HepG2 (cell line): Measurements from ENCODE around the gene MST1. TPM values are rescaled to one million over a fixed set of nuclear protein-coding genes. Genes with fewer than 3 reads are reported as not detected.

Source experiments
- ATAC-seq: fragments of 200-7000 bp; cut with Tn5 transposase; 3 replicates; pipeline ENCODE4 v1.9.1; 2020; ENCODE audit warnings: mild to moderate bottlenecking, moderate library complexity
- BruUV-seq: library from RNA; stranded (reverse); fragments of 400-500 nt; replicated peaks from 2 replicates; lab custom pipeline; 2021; lab: Mats Ljungman, UMichigan
- CTCF ChIA-PET: fragments of 300-600 bp; formaldehyde crosslinking; extraction: SDS; loops from one replicate; lab custom pipeline; 2021; ENCODE audit warnings: low total read pairs, inconsistent platforms, low intra/inter-chr PET ratio; lab: Yijun Ruan, JAX
- POLR2A ChIA-PET: fragments of 350-600 bp; sonication (Branson Sonifier 250); formaldehyde crosslinking; loops from one replicate; lab custom pipeline; 2020; ENCODE audit warnings: antibody characterized with exemption, inconsistent platforms; lab: Yijun Ruan, JAX
- DNase-seq: peaks from one replicate; pipeline ENCODE4 v3.0.0-alpha.2; 2015; ENCODE audit warnings: low spot score
- FAIRE-seq: peaks from 3 replicates; lab custom pipeline; 2011; peaks lifted over from hg19 to GRCh38; lab: Jason Lieb, UNC
- H2AFZ ChIP-seq: one replicate; pipeline ENCODE4 v1.6.1; 2011; ENCODE audit warnings: low read length, inconsistent platforms
- H3K27ac ChIP-seq: fragments of 300-600 bp; 3 replicates; pipeline ENCODE4 v1.8.0; 2011; ENCODE audit warnings: mixed run types, mild to moderate bottlenecking, mixed read lengths, low read length, inconsistent platforms; ENCODE audit not compliant: insufficient read depth; ENCODE audit errors: extremely low read length
- H3K27me3 ChIP-seq, 2 experiments: fragments of 200-600 bp in 1 of 2; 2 replicates in 1 of 2; 3 replicates in 1 of 2; pipeline versions ENCODE4 v1.6.0 to v1.8.0; 2011; ENCODE audit warnings: low read length in 2 of 2, mild to moderate bottlenecking in 2 of 2, moderate library complexity in 2 of 2, inconsistent platforms in 1 of 2; ENCODE audit not compliant: insufficient read depth in 2 of 2, control insufficient read depth in 1 of 2
- H3K36me3 ChIP-seq, 2 experiments: fragments of 200-600 bp in 1 of 2; replicated peaks in 1 of 2; 2 replicates in 1 of 2; 3 replicates in 1 of 2; pipeline versions ENCODE4 v1.5.1 to v1.8.0; 2011; ENCODE audit warnings: low read length in 2 of 2, inconsistent platforms in 1 of 2; ENCODE audit not compliant: insufficient read depth in 2 of 2, control insufficient read depth in 1 of 2
- H3K4me1 ChIP-seq: 2 replicates; pipeline ENCODE4 v1.5.1; 2012; ENCODE audit warnings: low read length, inconsistent platforms; ENCODE audit not compliant: insufficient read depth
- H3K4me2 ChIP-seq: 2 replicates; pipeline ENCODE4 v1.6.0; 2011; ENCODE audit warnings: low read depth, low read length, inconsistent platforms
- H3K4me3 ChIP-seq, 3 experiments: fragments of 200-600 bp in 1 of 3; sonication (generic), shearing (Covaris generic) in 1 of 3; replicated peaks in 1 of 3; 2 replicates each; pipeline ENCODE4 v1.5.1; 2011 to 2016; ENCODE audit warnings: low read length in 3 of 3, inconsistent platforms in 2 of 3, low read depth in 2 of 3, mild to moderate bottlenecking in 2 of 3, control low read depth in 1 of 3, mixed read lengths in 1 of 3; ENCODE audit not compliant: insufficient read depth in 1 of 3
- H3K79me2 ChIP-seq: one replicate; pipeline ENCODE4 v1.6.1; 2011; ENCODE audit warnings: low read length, inconsistent platforms; ENCODE audit not compliant: insufficient read depth
- H3K9ac ChIP-seq: 2 replicates; pipeline ENCODE4 v1.6.0; 2011; ENCODE audit warnings: mild to moderate bottlenecking, low read depth, low read length, inconsistent platforms; ENCODE audit not compliant: insufficient read depth
- H3K9me3 ChIP-seq: 2 replicates; pipeline ENCODE4 v1.5.1; 2012; ENCODE audit warnings: mild to moderate bottlenecking, low read length
- H4K20me1 ChIP-seq: 2 replicates; pipeline ENCODE4 v1.6.0; 2011; ENCODE audit warnings: inconsistent platforms, mild to moderate bottlenecking, low read length, moderate library complexity; ENCODE audit not compliant: insufficient read depth
- AGO2 ChIP-seq: fragments of 200-400 bp; formaldehyde crosslinking; optimal IDR thresholded peaks from 2 replicates; pipeline ENCODE3; 2017; ENCODE audit warnings: mild to moderate bottlenecking, low read depth, low read length, moderate library complexity
- IKZF1 ChIP-seq: fragments of 450-650 bp; IDR thresholded peaks from 2 replicates; pipeline ENCODE4 v1.7.1; 2016
- MEIS1 ChIP-seq: sonication (generic); formaldehyde crosslinking; IDR thresholded peaks from 2 replicates; pipeline ENCODE4 v1.9.0; 2021; ENCODE audit warnings: mild to moderate bottlenecking, missing genetic modification reagents, moderate library complexity, borderline replicate concordance
- MTERF4 ChIP-seq: sonication (generic); formaldehyde crosslinking; IDR thresholded peaks from 2 replicates; pipeline ENCODE4 v1.8.0; 2023; ENCODE audit warnings: mild to moderate bottlenecking, missing genetic modification reagents
- MXD3 ChIP-seq: IDR thresholded peaks from 2 replicates; pipeline ENCODE4 v1.6.1; 2016; ENCODE audit warnings: mild to moderate bottlenecking, missing biosample characterization, missing genetic modification reagents
- POLR2AphosphoS2 ChIP-seq: IDR thresholded peaks from 2 replicates; pipeline ENCODE4 v1.6.1; 2011; ENCODE audit warnings: low read depth, low read length, improper control_type of control experiment
- RBFOX2 ChIP-seq: fragments of 200-400 bp; formaldehyde crosslinking; IDR thresholded peaks from 2 replicates; pipeline ENCODE4 v1.6.1; 2017; ENCODE audit warnings: low read depth, mild to moderate bottlenecking, low read length
- ZBTB38 ChIP-seq: sonication (generic); formaldehyde crosslinking; IDR thresholded peaks from 2 replicates; pipeline ENCODE4 v1.5.1; 2020; ENCODE audit warnings: mild to moderate bottlenecking, missing genetic modification reagents
- ZC3H13 ChIP-seq: sonication (generic); formaldehyde crosslinking; IDR thresholded peaks from 2 replicates; pipeline ENCODE4 v1.8.1; 2023; ENCODE audit warnings: mild to moderate bottlenecking, missing genetic modification reagents, moderate library complexity
- ZNF180 ChIP-seq: sonication (generic); formaldehyde crosslinking; IDR thresholded peaks from 2 replicates; pipeline ENCODE4 v1.4.0; 2020; ENCODE audit warnings: low read depth, missing genetic modification reagents, borderline replicate concordance
- ZNF614 ChIP-seq: IDR thresholded peaks from 2 replicates; pipeline ENCODE4 v1.6.1; 2018; ENCODE audit warnings: missing biosample characterization, missing genetic modification reagents, inconsistent platforms, borderline replicate concordance
- WGBS: methylation state at CpG from one replicate; pipeline ENCODE4 v1.1.6; 2017; ENCODE audit warnings: low lambda C conversion rate; 5-methylcytosine and 5-hydroxymethylcytosine counted together
- in situ Hi-C: cut with HindIII; loops from 2 replicates; pipeline ENCODE4 v1.10.0; 2017; ENCODE audit warnings: low pct_unique_long_range_greater_than_20kb; ENCODE audit not compliant: extremely low pct_ligation_motif_present
- intact Hi-C: fragments of 100-400 bp; cut with micrococcal nuclease; formaldehyde crosslinking; loops from one replicate; pipeline ENCODE4 v1.10.0; 2022; ENCODE audit not compliant: unreplicated experiment
- polyA plus RNA-seq, 8 experiments: library from polyadenylated mRNA; depleted of rRNA in 3 of 8; stranded (reverse) in 7 of 8; unstranded in 1 of 8; fragments of >200 nt; fragmentation: Illumina TruSeq in 4 of 8; extraction: Trizol in 4 of 8; gene quantifications; 2 replicates each; pipeline versions ENCODE4 v1.2.1 to v1.2.3, GENCODE V29; 2011 to 2016; ENCODE audit warnings: low read depth in 4 of 8, missing spikeins in 1 of 8, mixed read lengths in 1 of 8; ENCODE audit not compliant: insufficient read depth in 1 of 8
- total RNA-seq, 5 experiments: library from RNA; depleted of rRNA; stranded (reverse); fragments of >200 nt; fragmentation: Illumina TruSeq; extraction: Trizol; gene quantifications; 2 replicates each; pipeline ENCODE4 v1.2.3, GENCODE V29; 2016; ENCODE audit warnings: low read depth in 1 of 5
- TF ChIP-seq, protein P1 (sequence below): sonication (generic); formaldehyde crosslinking; IDR thresholded peaks from 2 replicates; pipeline ENCODE4 v1.8.1; 2022; ENCODE audit warnings: mild to moderate bottlenecking, missing genetic modification reagents
- TF ChIP-seq, protein P2 (sequence below): sonication (generic); formaldehyde crosslinking; IDR thresholded peaks from 2 replicates; pipeline ENCODE4 v1.8.1; 2022; ENCODE audit warnings: low read depth, mild to moderate bottlenecking, missing genetic modification reagents
- TF ChIP-seq, protein P3 (sequence below): sonication (generic); formaldehyde crosslinking; IDR thresholded peaks from 2 replicates; pipeline ENCODE4 v1.9.0; 2022; ENCODE audit warnings: missing genetic modification reagents, mild to moderate bottlenecking, borderline replicate concordance

Gene MST1
- total and polyA plus RNA-seq, 2 of the 13 experiments (the other 11 are each of a cell fraction or from before 2014, with no cell fraction given): 189 to 452 TPM

DNA sequence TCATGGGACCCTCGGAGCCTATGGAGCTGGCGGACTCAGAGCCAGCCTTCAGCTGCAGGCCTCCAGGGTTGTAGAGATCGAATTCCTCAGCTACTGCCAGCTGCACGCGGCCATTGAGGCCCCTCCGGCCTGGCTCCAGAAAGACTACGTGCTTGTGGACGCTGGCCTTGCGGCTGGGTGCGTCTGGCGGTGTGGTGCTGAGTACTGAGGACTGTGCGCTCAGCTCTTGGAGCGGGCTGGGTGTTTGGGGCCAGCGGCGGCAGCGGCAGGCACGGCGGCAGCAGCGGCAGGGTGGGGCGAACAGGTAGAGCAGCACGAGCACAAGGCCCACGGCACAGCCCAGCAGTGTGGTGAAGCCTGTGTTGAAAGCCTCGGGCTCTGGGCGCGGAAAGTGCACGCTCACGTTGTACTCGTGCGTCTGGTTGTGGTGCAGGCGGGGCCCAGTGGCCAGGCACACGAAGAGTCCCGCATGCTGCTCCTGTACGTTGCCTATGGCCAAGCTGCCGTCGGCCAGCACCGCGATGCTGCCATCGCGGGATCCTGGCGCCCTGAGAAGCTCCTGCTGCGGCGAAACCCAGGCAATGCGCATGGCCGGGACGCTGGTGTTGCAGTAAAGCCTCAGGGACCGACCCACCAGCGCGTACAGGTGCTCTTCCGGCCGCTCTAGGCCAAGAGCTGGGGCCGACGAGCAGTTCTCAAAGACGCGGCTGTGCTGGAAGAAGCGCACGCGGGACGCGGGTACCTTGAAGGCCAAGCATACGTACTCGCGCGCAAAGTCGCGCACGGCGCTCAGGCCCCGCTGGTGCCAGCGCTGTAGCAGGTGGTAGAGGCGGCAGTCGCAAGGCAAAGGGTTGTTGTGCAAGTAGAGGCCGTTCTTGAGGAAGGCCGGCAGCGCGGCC lies 28.9 kb upstream of the MST1 start:
- no peak overlapping the region for H3K4me2 ChIP-seq
- ATAC-seq (no peak), FAIRE-seq (no peak), DNase-seq (no peak)
- BruUV-seq: no TSS peak
- intact Hi-C loops: no loop called here
- WGBS: 98% methylated on average over 64 of the region's 75 CpGs
- H3K4me3 ChIP-seq: no peak overlapping the region
- peaks cover 10% of the 10 kb centered on the region for H3K79me2 ChIP-seq
- in situ Hi-C loops: no loop called here
- no peaks in the 10 kb centered on the region for H3K9me3 ChIP-seq
- H4K20me1 ChIP-seq: no peaks in the 10 kb centered on the region
- no peak overlapping the region for H3K27ac ChIP-seq
- H3K36me3 ChIP-seq: peaks cover 19% of the 10 kb centered on the region in 2 experiments; a peak in 4 of 5 replicates
- POLR2A ChIA-PET: no interaction called here
- H3K9ac ChIP-seq: no peak overlapping the region
- CTCF ChIA-PET: no interaction called here
- no peak overlapping the region for H2AFZ ChIP-seq
- H3K27me3 ChIP-seq: no peaks in the 10 kb centered on the region
- peaks cover 16% of the 10 kb centered on the region for H3K4me1 ChIP-seq
- TF ChIP-seq MXD3 (CRISPR knock-in tag) (no peak), POLR2AphosphoS2 (0 out of 2 replicates have a peak, but pooled peaks have one; percentile 51), AGO2 (peak; percentile 76), ZBTB38 (CRISPR knock-in tag) (peak; percentile 2; the same call in 1 of the 2 replicates), IKZF1 (no peak), MEIS1 (CRISPR knock-in tag) (no peak), ZNF180 (CRISPR knock-in tag) (no peak), ZNF614 (CRISPR knock-in tag) (no peak), MTERF4 (no peak), ZC3H13 (CRISPR knock-in tag) (0 out of 2 replicates have a peak, but pooled peaks have one; percentile 15), RBFOX2 (peak; percentile 40)
- TF ChIP-seq, protein P1, sequence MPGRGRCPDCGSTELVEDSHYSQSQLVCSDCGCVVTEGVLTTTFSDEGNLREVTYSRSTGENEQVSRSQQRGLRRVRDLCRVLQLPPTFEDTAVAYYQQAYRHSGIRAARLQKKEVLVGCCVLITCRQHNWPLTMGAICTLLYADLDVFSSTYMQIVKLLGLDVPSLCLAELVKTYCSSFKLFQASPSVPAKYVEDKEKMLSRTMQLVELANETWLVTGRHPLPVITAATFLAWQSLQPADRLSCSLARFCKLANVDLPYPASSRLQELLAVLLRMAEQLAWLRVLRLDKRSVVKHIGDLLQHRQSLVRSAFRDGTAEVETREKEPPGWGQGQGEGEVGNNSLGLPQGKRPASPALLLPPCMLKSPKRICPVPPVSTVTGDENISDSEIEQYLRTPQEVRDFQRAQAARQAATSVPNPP (CRISPR knock-in tag): no peak
- TF ChIP-seq, protein P2, sequence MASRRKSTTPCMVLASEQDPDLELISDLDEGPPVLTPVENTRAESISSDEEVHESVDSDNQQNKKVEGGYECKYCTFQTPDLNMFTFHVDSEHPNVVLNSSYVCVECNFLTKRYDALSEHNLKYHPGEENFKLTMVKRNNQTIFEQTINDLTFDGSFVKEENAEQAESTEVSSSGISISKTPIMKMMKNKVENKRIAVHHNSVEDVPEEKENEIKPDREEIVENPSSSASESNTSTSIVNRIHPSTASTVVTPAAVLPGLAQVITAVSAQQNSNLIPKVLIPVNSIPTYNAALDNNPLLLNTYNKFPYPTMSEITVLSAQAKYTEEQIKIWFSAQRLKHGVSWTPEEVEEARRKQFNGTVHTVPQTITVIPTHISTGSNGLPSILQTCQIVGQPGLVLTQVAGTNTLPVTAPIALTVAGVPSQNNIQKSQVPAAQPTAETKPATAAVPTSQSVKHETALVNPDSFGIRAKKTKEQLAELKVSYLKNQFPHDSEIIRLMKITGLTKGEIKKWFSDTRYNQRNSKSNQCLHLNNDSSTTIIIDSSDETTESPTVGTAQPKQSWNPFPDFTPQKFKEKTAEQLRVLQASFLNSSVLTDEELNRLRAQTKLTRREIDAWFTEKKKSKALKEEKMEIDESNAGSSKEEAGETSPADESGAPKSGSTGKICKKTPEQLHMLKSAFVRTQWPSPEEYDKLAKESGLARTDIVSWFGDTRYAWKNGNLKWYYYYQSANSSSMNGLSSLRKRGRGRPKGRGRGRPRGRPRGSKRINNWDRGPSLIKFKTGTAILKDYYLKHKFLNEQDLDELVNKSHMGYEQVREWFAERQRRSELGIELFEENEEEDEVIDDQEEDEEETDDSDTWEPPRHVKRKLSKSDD: 0 out of 2 replicates have a peak, but pooled peaks have one; percentile 10
- TF ChIP-seq, protein P3, sequence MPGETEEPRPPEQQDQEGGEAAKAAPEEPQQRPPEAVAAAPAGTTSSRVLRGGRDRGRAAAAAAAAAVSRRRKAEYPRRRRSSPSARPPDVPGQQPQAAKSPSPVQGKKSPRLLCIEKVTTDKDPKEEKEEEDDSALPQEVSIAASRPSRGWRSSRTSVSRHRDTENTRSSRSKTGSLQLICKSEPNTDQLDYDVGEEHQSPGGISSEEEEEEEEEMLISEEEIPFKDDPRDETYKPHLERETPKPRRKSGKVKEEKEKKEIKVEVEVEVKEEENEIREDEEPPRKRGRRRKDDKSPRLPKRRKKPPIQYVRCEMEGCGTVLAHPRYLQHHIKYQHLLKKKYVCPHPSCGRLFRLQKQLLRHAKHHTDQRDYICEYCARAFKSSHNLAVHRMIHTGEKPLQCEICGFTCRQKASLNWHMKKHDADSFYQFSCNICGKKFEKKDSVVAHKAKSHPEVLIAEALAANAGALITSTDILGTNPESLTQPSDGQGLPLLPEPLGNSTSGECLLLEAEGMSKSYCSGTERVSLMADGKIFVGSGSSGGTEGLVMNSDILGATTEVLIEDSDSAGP (CRISPR knock-in tag): no peak
